Left ventricle myocardium inferior (tissue), 1 donor: ENCODE results near the gene TEKT3. TPM values are rescaled to one million over a fixed set of nuclear protein-coding genes. Genes with fewer than 3 reads are reported as not detected.

ENCODE experiments used
- DNase-seq: peaks from one replicate; pipeline ENCODE4 v3.0.0-alpha.2; 2020
- H3K27ac ChIP-seq: fragments of 200-600 bp; replicated peaks from 2 replicates; pipeline ENCODE4 v1.8.0; 2021
- H3K27me3 ChIP-seq: fragments of 200-600 bp; 2 replicates; pipeline ENCODE4 v1.8.0; 2021; ENCODE audit warnings: low read depth
- H3K36me3 ChIP-seq: fragments of 200-600 bp; 2 replicates; pipeline ENCODE4 v1.8.0; 2021
- H3K4me1 ChIP-seq: fragments of 200-600 bp; 2 replicates; pipeline ENCODE4 v1.8.0; 2021
- H3K4me3 ChIP-seq: fragments of 200-600 bp; 2 replicates; pipeline ENCODE4 v1.8.0; 2021; ENCODE audit warnings: mild to moderate bottlenecking, moderate library complexity
- H3K9me3 ChIP-seq: fragments of 200-600 bp; replicated peaks from 2 replicates; pipeline ENCODE4 v1.8.0; 2021
- CTCF ChIP-seq: fragments of 200-600 bp; IDR thresholded peaks from 2 replicates; pipeline ENCODE4 v1.8.0; 2021; ENCODE audit warnings: antibody characterized with exemption, mild to moderate bottlenecking, borderline replicate concordance
- intact Hi-C: fragments of 100-400 bp; cut with micrococcal nuclease; formaldehyde crosslinking; loops from one replicate; pipeline ENCODE4 v1.11.0; 2022
- total RNA-seq: library from RNA; stranded (reverse); fragmentation: NEBNext Ultra II Directional; extraction: Animal tissue kit (Norgen Biotek cat#: 25700); gene quantifications from one replicate; pipeline ENCODE4 v1.2.1, GENCODE V29; 2021
- donor health status: DM: no; HTN: yes; CAD: no; lungs with severe emphysema.

The TEKT3 gene
- total RNA-seq, 1 donor from 2014 or later: 0.49 TPM

GRCh38 chr17:15257796-15258512 is 83.4 kb downstream of the TEKT3 start:
- H3K36me3 ChIP-seq: peaks cover 68% of the 10 kb centered on the region
- peak overlapping the region; percentile 90 for H3K4me3 ChIP-seq
- H3K9me3 ChIP-seq: no peaks in the 10 kb centered on the region
- intact Hi-C loops: no loop called here
- no peaks in the 10 kb centered on the region for H3K27me3 ChIP-seq
- H3K27ac ChIP-seq: peak overlapping the region; percentile 99
- H3K4me1 ChIP-seq: peaks cover 96% of the 10 kb centered on the region
- DNase-seq: no peak
- no peak for TF ChIP-seq CTCF

GRCh38 chr17:15257258-15257788 is 84.1 kb downstream of the TEKT3 start:
- Histone ChIP-seq H3K9me3 (no peaks in the 10 kb centered on the region), H3K36me3 (peaks cover 74% of the 10 kb centered on the region), H3K27me3 (no peaks in the 10 kb centered on the region), H3K27ac (peak overlapping the region; percentile 99), H3K4me3 (peak overlapping the region; percentile 90), H3K4me1 (peaks cover 97% of the 10 kb centered on the region)
- peak; percentile 83 for DNase-seq
- intact Hi-C loops: no loop called here
- peak; percentile 96 for TF ChIP-seq CTCF

DNA sequence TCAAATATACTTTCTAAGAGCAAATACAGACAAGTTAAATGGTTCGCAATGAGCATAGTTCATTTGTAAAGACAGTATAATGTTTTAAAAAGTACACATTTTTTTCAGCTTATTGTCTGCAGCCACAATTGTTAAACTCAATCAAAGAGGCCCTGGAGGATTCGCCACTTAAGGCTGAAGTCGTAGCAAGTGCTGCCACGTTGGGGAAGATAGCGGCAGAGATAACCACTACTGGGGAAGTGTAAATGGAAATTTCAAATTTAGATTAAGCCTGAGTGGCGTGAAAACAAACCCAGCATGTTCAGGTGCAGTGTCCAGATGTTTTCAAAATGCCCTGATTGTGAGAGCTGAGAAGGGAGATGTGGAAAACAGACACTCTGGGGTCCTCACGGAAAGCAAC is 84.7 kb downstream of the TEKT3 start:
- no peak for TF ChIP-seq CTCF
- Histone ChIP-seq H3K27ac (peak overlapping the region; percentile 99), H3K4me1 (peaks cover 99% of the 10 kb centered on the region), H3K36me3 (peaks cover 79% of the 10 kb centered on the region), H3K4me3 (peak overlapping the region; percentile 90), H3K9me3 (no peaks in the 10 kb centered on the region), H3K27me3 (no peaks in the 10 kb centered on the region)
- DNase-seq: no peak
- intact Hi-C loops: no loop called here

DNA sequence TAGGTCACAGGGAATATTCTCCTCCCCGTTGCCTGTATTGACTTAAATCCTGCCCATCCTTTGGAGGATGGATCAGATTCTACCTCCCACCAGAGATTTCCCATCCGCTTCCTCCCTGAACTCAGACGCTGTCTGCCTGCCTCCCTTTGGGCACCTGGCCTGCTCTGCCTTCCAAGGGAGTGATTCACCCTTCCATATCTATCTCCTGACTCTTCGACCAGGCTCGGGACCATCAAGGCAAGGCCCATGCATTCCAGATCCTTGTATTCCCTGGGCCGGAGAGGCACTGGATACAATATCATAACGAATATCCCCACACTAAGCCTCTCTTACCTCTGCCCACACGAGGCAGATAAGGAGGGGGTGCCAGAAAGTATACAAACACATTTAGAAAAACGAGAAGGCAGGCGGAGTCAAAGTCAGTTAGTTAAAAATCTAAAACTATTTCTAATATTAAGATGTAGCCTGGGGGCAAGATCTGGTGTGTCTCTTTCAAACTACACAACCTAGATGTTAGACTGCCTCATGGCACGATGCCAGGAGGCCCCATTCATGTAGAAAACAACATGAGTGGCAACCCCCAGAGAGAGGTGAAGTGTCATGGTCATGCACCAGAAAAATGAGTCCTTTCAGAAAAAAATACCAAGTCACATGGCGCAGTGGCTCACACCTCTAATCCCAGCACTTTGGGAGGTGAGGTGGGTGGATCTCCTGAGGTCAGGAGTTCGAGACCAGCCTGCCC is 85.5 kb downstream of the TEKT3 start:
- H3K27ac ChIP-seq: peak overlapping the region; percentile 99
- H3K36me3 ChIP-seq: peaks cover 87% of the 10 kb centered on the region
- no peaks in the 10 kb centered on the region for H3K9me3 ChIP-seq
- H3K4me1 ChIP-seq: peaks cover 99% of the 10 kb centered on the region
- no peak for DNase-seq
- intact Hi-C loops: no loop called here
- H3K4me3 ChIP-seq: peak overlapping the region; percentile 90
- no peak for TF ChIP-seq CTCF
- H3K27me3 ChIP-seq: no peaks in the 10 kb centered on the region

Other genes with a start within 250 kb of the TEKT3 start
- gene PMP22, start 76.3 kb downstream of the TEKT3 start, total RNA-seq: 135 TPM
- 1.4 TPM for gene CDRT4, start 126.0 kb upstream of the TEKT3 start, total RNA-seq
- 4.8 TPM for gene TVP23C, start 221.9 kb upstream of the TEKT3 start, total RNA-seq